CD4-positive, alpha-beta T cell treated with Interleukin-10 for 1 hour (primary cell): Measurements from ENCODE around the gene KCTD19.

Experiments used
- DNase-seq: peaks from one replicate; pipeline ENCODE4 v3.0.0-alpha.2; 2020

The KCTD19 gene

DNA sequence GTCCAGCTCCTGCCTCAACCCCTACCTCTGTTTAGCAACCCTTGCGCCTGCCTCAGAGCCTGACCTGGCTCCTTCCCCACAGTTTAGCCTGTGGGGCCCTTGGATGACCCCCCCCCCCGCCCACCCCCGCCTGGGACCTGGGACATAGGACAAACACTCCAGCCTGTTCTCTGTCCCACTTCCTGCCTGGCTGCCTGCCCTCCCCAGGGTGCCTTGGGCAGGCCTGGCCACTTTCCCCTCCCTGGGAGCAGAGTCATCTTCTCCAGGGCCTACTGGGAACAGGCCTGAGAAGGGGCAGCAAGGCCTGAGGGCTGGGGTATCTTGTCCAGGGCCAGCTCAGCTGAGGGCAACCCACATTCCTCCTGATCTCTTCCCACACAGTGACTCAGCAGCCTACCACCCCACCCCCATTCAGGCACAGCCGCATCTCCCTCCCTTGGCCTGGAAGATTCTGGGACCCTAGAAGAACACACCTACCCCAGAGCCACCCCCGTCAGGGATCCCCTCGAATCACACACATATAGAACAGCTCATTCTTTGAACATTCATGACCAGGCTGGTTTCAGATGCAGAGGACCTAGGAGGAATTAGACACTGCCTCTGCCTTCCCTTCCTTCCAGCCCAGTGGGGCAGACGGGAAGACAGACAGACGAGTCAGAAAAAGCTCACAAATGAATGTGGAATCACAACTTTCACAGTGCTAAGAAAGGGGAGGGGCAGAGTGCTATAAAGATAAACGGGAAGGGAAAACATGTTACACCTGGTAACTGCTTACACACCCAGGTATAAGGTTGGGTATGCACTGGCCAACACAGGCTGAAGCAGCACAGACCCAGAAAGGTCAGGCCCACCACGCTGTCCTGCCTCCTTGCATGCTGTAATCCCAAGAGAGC lies 85.3 kb downstream of the KCTD19 start:
- DNase-seq: no peak

DNA sequence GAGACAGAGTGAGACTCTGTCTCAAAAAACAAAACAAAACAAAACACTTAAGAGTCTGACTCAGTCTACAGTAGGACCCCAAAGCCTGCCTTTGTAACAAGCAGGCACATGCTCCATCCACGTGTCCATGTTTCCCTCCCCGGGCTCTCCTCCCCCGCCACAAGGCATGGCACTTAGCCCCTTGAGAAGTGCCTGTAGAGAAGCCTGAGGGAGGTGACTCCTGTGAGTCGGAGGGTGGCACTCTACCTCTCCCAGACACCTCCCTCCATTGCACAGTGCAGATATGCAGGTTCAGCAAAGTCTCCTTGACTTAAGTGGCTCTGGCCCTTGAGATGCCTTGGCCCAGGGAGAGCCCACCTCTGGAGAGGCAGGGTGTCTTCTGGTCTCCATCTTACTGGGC lies 86.0 kb downstream of the KCTD19 start:
- no peak for DNase-seq
